GM12878 (cell line): Measurements from ENCODE around the gene LPCAT2.

ENCODE experiments used
- PBX3 ChIP-seq: IDR thresholded peaks from 2 replicates; pipeline ENCODE4 v1.6.1; 2011; ENCODE audit warnings: mild to moderate bottlenecking, low read depth, low read length, moderate library complexity; ENCODE audit not compliant: insufficient replicate concordance
- RBBP5 ChIP-seq: fragments of 200-600 bp; sonication (generic); conservative IDR thresholded peaks from 2 replicates; pipeline ENCODE4 v1.6.1; 2016
- REST ChIP-seq: IDR thresholded peaks from 2 replicates; pipeline ENCODE4 v1.6.1; 2012; ENCODE audit warnings: mild to moderate bottlenecking, low read depth, low read length
- SP1 ChIP-seq: IDR thresholded peaks from one replicate; pipeline ENCODE4 v1.6.1; 2011; ENCODE audit warnings: low read depth, low read length
- ZBTB40 ChIP-seq: fragments of 450-650 bp; IDR thresholded peaks from 2 replicates; pipeline ENCODE4 v1.6.1; 2016; ENCODE audit warnings: mild to moderate bottlenecking, moderate library complexity, borderline replicate concordance

GRCh38 chr16:55479430-55480140 is 29.3 kb upstream of the LPCAT2 start:
- TF ChIP-seq ZBTB40, result no peak
- no peak for TF ChIP-seq SP1
- no peak for TF ChIP-seq PBX3
- TF ChIP-seq RBBP5, result no peak
- no peak for TF ChIP-seq REST
